ENCODE measurements around the gene CAMK2B.

DNA sequence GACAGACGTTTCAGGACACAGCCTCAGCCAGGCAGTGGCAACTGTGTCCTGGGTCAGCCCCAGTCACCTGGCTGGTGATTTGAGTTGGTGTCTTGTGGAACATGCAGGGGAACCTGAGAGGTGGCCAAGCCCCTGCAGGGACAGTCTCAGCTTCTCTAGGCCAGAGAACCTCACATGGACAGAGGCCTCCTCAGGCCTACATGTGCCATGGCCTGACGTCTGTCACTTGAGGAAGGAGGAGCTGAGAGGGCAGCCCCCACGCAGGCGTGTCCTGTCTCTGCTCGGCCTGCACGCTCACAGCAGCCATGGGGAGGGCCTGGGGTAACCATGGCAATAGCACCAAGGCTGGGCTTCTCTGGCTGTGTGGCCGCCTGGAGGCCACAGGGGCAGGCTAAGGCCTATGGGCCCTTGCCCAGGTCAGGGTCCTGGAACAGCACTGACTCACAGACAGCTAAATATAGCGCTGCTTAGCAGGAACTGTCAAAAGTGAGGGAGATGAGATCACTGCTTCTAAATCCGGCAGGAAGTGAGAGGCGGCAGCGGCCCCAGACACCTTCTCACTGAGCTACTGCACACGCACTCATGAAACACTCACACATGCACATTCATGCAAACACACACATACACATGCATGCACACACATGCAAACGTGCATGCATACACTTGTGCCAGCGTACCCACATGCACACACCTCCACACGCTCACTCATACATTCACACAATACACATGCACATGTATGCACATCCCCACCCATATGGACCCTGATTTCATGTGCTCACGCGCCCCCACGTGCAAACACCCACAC, 67.6 kb downstream of the CAMK2B start:
- no peak for TF ChIP-seq POLR2A (IDR thresholded peaks at IDR 0.05)
- TF ChIP-seq, protein P1, sequence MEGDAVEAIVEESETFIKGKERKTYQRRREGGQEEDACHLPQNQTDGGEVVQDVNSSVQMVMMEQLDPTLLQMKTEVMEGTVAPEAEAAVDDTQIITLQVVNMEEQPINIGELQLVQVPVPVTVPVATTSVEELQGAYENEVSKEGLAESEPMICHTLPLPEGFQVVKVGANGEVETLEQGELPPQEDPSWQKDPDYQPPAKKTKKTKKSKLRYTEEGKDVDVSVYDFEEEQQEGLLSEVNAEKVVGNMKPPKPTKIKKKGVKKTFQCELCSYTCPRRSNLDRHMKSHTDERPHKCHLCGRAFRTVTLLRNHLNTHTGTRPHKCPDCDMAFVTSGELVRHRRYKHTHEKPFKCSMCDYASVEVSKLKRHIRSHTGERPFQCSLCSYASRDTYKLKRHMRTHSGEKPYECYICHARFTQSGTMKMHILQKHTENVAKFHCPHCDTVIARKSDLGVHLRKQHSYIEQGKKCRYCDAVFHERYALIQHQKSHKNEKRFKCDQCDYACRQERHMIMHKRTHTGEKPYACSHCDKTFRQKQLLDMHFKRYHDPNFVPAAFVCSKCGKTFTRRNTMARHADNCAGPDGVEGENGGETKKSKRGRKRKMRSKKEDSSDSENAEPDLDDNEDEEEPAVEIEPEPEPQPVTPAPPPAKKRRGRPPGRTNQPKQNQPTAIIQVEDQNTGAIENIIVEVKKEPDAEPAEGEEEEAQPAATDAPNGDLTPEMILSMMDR (IDR thresholded peaks at IDR 0.05) = no peak

All from esophagus squamous epithelium (tissue), 4 donors.